H9 (cell line): Measurements from ENCODE around the gene TNFRSF4. TPM values are rescaled to one million over a fixed set of nuclear protein-coding genes. Genes with fewer than 3 reads are reported as not detected.
A peak's percentile ranks its signal among the peaks of the same experiment; 100 is the strongest.

Experiments
- DNase-seq: peaks from one replicate; pipeline ENCODE4 v3.0.0-alpha.2; 2017
- H2AFZ ChIP-seq: one replicate; pipeline ENCODE4 v1.6.1; 2013; ENCODE audit warnings: mild to moderate bottlenecking, low read length, control low read depth, moderate library complexity
- H2AK5ac ChIP-seq: 2 replicates; pipeline ENCODE4 v1.6.1; 2013; ENCODE audit warnings: low read length, control low read depth, mixed read lengths; ENCODE audit not compliant: insufficient read length
- H2BK120ac ChIP-seq: one replicate; pipeline ENCODE4 v1.6.1; 2013; ENCODE audit warnings: low read depth, mild to moderate bottlenecking, low read length, control low read depth, inconsistent platforms; ENCODE audit not compliant: poor library complexity, severe bottlenecking
- H2BK12ac ChIP-seq: 2 replicates; pipeline ENCODE4 v1.6.1; 2013; ENCODE audit warnings: low read length, control low read depth, mixed read lengths, low read depth; ENCODE audit not compliant: insufficient read length
- H2BK15ac ChIP-seq: 2 replicates; pipeline ENCODE4 v1.6.1; 2013; ENCODE audit warnings: low read depth, low read length, control low read depth
- H2BK20ac ChIP-seq: one replicate; pipeline ENCODE4 v1.6.1; 2013; ENCODE audit warnings: low read depth, mild to moderate bottlenecking, low read length, control low read depth, inconsistent platforms; ENCODE audit not compliant: poor library complexity, severe bottlenecking
- H2BK5ac ChIP-seq: 2 replicates; pipeline ENCODE4 v1.6.1; 2013; ENCODE audit warnings: low read length, control low read depth, mixed read lengths; ENCODE audit not compliant: insufficient read length
- H3K14ac ChIP-seq: 2 replicates; pipeline ENCODE4 v1.6.1; 2013; ENCODE audit warnings: low read length, control low read depth; ENCODE audit not compliant: insufficient read depth
- H3K18ac ChIP-seq: 2 replicates; pipeline ENCODE4 v1.6.1; 2013; ENCODE audit warnings: low read depth, mild to moderate bottlenecking, mixed read lengths, low read length, control low read depth; ENCODE audit not compliant: insufficient read length
- H3K23ac ChIP-seq: 2 replicates; pipeline ENCODE4 v1.6.1; 2013; ENCODE audit warnings: low read length, control low read depth, mixed read lengths, low read depth; ENCODE audit not compliant: insufficient read length
- H3K23me2 ChIP-seq: 2 replicates; pipeline ENCODE4 v1.6.1; 2013; ENCODE audit warnings: low read depth, mild to moderate bottlenecking, mixed read lengths, low read length, control low read depth; ENCODE audit not compliant: insufficient read length, poor library complexity, severe bottlenecking
- H3K27ac ChIP-seq: 2 replicates; pipeline ENCODE4 v1.5.1; 2013; ENCODE audit warnings: low read length, control low read depth, mixed read lengths, low read depth; ENCODE audit not compliant: insufficient read length
- H3K27me3 ChIP-seq: 2 replicates; pipeline ENCODE4 v1.6.1; 2013; ENCODE audit warnings: low read length, control low read depth, inconsistent platforms; ENCODE audit not compliant: insufficient read depth
- H3K4ac ChIP-seq: 2 replicates; pipeline ENCODE4 v1.6.1; 2013; ENCODE audit warnings: low read depth, mild to moderate bottlenecking, control low read depth, inconsistent platforms, low read length, moderate library complexity
- H3K4me1 ChIP-seq: 2 replicates; pipeline ENCODE4 v1.6.1; 2013; ENCODE audit warnings: low read length, control low read depth, inconsistent platforms; ENCODE audit not compliant: insufficient read depth
- H3K4me2 ChIP-seq: 2 replicates; pipeline ENCODE4 v1.6.1; 2013; ENCODE audit warnings: low read length, control low read depth, mixed read lengths; ENCODE audit not compliant: insufficient read length, insufficient read depth
- H3K56ac ChIP-seq: 2 replicates; pipeline ENCODE4 v1.6.1; 2013; ENCODE audit warnings: low read depth, mild to moderate bottlenecking, mixed read lengths, low read length, control low read depth; ENCODE audit not compliant: insufficient read length
- H3K79me1 ChIP-seq: 2 replicates; pipeline ENCODE4 v1.6.1; 2013; ENCODE audit warnings: low read depth, mild to moderate bottlenecking, moderate library complexity, low read length, control low read depth, inconsistent platforms; ENCODE audit not compliant: insufficient read depth, poor library complexity, severe bottlenecking
- H3K79me2 ChIP-seq: 2 replicates; pipeline ENCODE4 v1.6.1; 2013; ENCODE audit warnings: low read length, control low read depth, inconsistent platforms; ENCODE audit not compliant: insufficient read depth
- H3K9ac ChIP-seq: 2 replicates; pipeline ENCODE4 v1.6.1; 2013; ENCODE audit warnings: low read length, control low read depth, mixed read lengths; ENCODE audit not compliant: insufficient read length; ENCODE audit errors: extremely low read depth
- H3K9me3 ChIP-seq: one replicate; pipeline ENCODE4 v1.6.1; 2013; ENCODE audit warnings: low read depth, low read length, inconsistent platforms; ENCODE audit not compliant: control insufficient read depth
- H3T11ph ChIP-seq: one replicate; pipeline ENCODE4 v1.6.1; 2013; ENCODE audit warnings: mild to moderate bottlenecking, low read length, control low read depth, inconsistent platforms
- H4K20me1 ChIP-seq: one replicate; pipeline ENCODE4 v1.6.1; 2013; ENCODE audit not compliant: control insufficient read depth, insufficient read length, insufficient read depth
- H4K5ac ChIP-seq: 2 replicates; pipeline ENCODE4 v1.6.1; 2013; ENCODE audit warnings: low read depth, mild to moderate bottlenecking, mixed read lengths, low read length, control low read depth; ENCODE audit not compliant: insufficient read length
- H4K8ac ChIP-seq: replicated peaks from 2 replicates; pipeline ENCODE4 v1.6.1; 2013; ENCODE audit warnings: low read length, control low read depth, mixed read lengths, low read depth; ENCODE audit not compliant: insufficient read length
- H4K91ac ChIP-seq: 2 replicates; pipeline ENCODE4 v1.6.1; 2013; ENCODE audit warnings: low read depth, mild to moderate bottlenecking, moderate library complexity, mixed read lengths, low read length, control low read depth; ENCODE audit not compliant: insufficient read length
- H3K27ac Mint-ChIP-seq, 3 experiments: 2 replicates in 2 of 3; 3 replicates in 1 of 3; pipeline ENCODE4 v1.8.0; 2020 to 2021; ENCODE audit warnings: mixed read lengths in 3 of 3, mild to moderate bottlenecking in 1 of 3, moderate library complexity in 1 of 3
- H3K27me3 Mint-ChIP-seq: 2 replicates; pipeline ENCODE4 v1.8.0; 2021; ENCODE audit warnings: low read depth, mild to moderate bottlenecking, moderate library complexity, mixed read lengths
- H3K36me3 Mint-ChIP-seq, 3 experiments: 2 replicates in 2 of 3; 3 replicates in 1 of 3; pipeline ENCODE4 v1.8.0; 2020 to 2021; ENCODE audit warnings: low read depth in 3 of 3, mixed read lengths in 3 of 3; ENCODE audit not compliant: insufficient read depth in 1 of 3
- H3K4me1 Mint-ChIP-seq, 2 experiments: 2 replicates each; pipeline ENCODE4 v1.8.0; 2020; ENCODE audit warnings: mixed read lengths in 2 of 2
- H3K4me3 Mint-ChIP-seq, 2 experiments: 2 replicates in 1 of 2; 3 replicates in 1 of 2; pipeline ENCODE4 v1.8.0; 2020 to 2021; ENCODE audit warnings: mild to moderate bottlenecking in 2 of 2, mixed read lengths in 2 of 2, moderate library complexity in 1 of 2
- H3K9me3 Mint-ChIP-seq, 2 experiments: 2 replicates in 1 of 2; 3 replicates in 1 of 2; pipeline ENCODE4 v1.8.0; 2020; ENCODE audit warnings: mild to moderate bottlenecking in 2 of 2, mixed read lengths in 2 of 2, moderate library complexity in 1 of 2
- WGBS: extraction: QIAGEN DNeasy Blood & Tissue Kit; methylation state at CpG from one replicate; pipeline ENCODE4 v1.1.7; 2013; ENCODE audit warnings: missing lambda C conversion rate, low lambda C conversion rate, mixed read lengths; ENCODE audit not compliant: insufficient read length; ENCODE audit errors: extremely low coverage; 5-methylcytosine and 5-hydroxymethylcytosine counted together
- total RNA-seq: library from RNA; stranded (reverse); gene quantifications from 2 replicates; pipeline ENCODE4 v1.2.1, GENCODE V29; 2021
- TF ChIP-seq, protein P1 (sequence below): fragments of 200-600 bp; sonication (generic); conservative IDR thresholded peaks from 3 replicates; pipeline ENCODE4 v1.8.0; 2021; ENCODE audit warnings: antibody characterized with exemption, mild to moderate bottlenecking

Gene TNFRSF4
- total RNA-seq, 1 experiment from 2014 or later = 0.24 TPM

DNA sequence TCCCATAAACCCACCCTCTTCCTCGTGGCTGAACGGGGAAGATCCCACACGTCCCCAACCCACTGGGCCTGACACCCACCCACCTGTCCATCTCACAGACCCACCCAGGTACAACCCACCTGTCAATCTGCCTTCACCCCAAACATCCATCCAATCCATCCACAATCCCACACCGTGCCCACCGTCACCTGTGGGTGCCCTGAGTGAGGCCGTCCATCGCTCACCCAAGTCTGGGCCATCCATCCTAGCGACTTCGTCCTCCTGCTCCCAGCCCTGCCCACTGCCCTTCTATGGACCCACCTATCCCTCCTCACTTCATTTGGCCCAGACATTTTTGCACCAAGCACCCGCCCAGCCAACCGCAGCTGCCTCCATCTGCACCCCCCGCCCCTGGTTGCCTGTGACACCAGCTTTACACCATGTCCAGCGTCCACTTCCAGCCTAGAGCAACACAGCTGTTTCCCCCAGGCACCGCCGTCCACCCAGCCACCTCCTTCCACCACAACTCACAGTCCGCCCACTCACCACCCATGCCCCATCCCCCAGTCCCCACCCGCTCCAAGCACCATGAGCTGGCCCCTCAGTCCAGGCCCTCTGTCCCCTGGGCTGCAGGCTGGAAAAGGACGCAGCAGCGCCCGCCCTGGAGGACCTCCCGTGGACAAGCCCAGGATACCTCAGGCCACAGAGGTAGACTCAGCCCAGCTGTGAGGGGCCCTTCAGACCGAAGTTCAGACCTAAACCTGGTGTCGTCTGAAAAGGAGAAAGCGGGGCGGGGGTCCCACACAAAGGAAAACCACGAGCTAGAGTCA lies 32.6 kb downstream of the TNFRSF4 start:
- H4K20me1 ChIP-seq = no peaks in the 10 kb centered on the region
- peak; percentile 21 for DNase-seq
- no peak overlapping the region for H2BK20ac ChIP-seq
- no CpG with 5 or more reads among the region's 26 CpGs for WGBS
- TF ChIP-seq, protein P1, sequence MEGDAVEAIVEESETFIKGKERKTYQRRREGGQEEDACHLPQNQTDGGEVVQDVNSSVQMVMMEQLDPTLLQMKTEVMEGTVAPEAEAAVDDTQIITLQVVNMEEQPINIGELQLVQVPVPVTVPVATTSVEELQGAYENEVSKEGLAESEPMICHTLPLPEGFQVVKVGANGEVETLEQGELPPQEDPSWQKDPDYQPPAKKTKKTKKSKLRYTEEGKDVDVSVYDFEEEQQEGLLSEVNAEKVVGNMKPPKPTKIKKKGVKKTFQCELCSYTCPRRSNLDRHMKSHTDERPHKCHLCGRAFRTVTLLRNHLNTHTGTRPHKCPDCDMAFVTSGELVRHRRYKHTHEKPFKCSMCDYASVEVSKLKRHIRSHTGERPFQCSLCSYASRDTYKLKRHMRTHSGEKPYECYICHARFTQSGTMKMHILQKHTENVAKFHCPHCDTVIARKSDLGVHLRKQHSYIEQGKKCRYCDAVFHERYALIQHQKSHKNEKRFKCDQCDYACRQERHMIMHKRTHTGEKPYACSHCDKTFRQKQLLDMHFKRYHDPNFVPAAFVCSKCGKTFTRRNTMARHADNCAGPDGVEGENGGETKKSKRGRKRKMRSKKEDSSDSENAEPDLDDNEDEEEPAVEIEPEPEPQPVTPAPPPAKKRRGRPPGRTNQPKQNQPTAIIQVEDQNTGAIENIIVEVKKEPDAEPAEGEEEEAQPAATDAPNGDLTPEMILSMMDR = no peak
- no peak overlapping the region for H3K56ac ChIP-seq
- Mint-ChIP-seq H3K27me3 (no peaks in the 10 kb centered on the region; the same call in 1 of the 2 replicates), H3K9me3 (no peaks in the 10 kb centered on the region; a peak in 1 of 5 replicates), H3K4me3 (no peak overlapping the region), H3K4me1 (peaks cover 10 to 13% of the 10 kb centered on the region in 2 experiments), H3K36me3 (peaks cover 0 to 7% (median 0%) of the 10 kb centered on the region in 3 experiments; a peak in 1 of 7 replicates), H3K27ac (peak overlapping the region in 1 of 3 experiments; percentile 61; a peak in 2 of 7 replicates)
- no peak overlapping the region for H3K14ac ChIP-seq
- no peak overlapping the region for H4K5ac ChIP-seq
- H3K27me3 ChIP-seq = no peaks in the 10 kb centered on the region
- H2BK120ac ChIP-seq = no peak overlapping the region
- peaks cover 3% of the 10 kb centered on the region; the same call in 1 of the 2 replicates for H3K4me1 ChIP-seq
- H4K91ac ChIP-seq = no peak overlapping the region
- no peaks in the 10 kb centered on the region for H3K79me1 ChIP-seq
- H4K8ac ChIP-seq = no peak overlapping the region
- H3K9me3 ChIP-seq = no peaks in the 10 kb centered on the region
- H3K9ac ChIP-seq = no peak overlapping the region
- no peak overlapping the region for H3K4ac ChIP-seq
- no peak overlapping the region for H2AFZ ChIP-seq
- H3K79me2 ChIP-seq = no peaks in the 10 kb centered on the region
- H3K23ac ChIP-seq = no peak overlapping the region
- no peak overlapping the region for H3T11ph ChIP-seq
- H3K4me2 ChIP-seq = no peak overlapping the region
- H2BK5ac ChIP-seq = no peak overlapping the region
- no peak overlapping the region for H3K18ac ChIP-seq
- no peak overlapping the region for H2AK5ac ChIP-seq
- no peak overlapping the region for H2BK15ac ChIP-seq
- H3K23me2 ChIP-seq = no peaks in the 10 kb centered on the region
- no peak overlapping the region for H2BK12ac ChIP-seq
- no peak overlapping the region for H3K27ac ChIP-seq
